GM18861 (cell line): ENCODE results near the gene ZBTB42.
A peak's percentile ranks its signal among the peaks of the same experiment; 100 is the strongest.

Experiments used
- ATAC-seq: cut with Tn5 transposase; IDR thresholded peaks from one replicate; pipeline ENCODE4 v1.9.1; 2021; ENCODE audit not compliant: unreplicated experiment

The ZBTB42 gene

DNA sequence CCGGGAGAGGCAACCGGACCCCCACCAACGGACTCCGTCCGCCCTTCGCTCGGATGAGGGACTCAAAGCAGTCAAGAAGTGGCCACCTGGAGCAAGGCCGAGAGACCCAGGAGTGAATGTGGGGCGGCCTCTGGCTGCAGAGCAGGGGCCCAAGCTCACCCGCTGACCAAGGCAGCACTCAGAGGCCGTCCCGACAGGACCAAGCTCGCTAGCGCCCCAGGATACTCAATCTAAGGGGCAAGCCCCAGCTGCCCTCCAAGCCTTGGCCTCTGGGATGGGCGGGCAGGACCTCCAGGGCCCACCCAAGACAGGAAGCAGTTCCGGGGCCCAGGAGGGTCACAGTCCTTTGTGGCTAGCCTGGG is 6.3 kb upstream of the ZBTB42 start:
- ATAC-seq = no peak

DNA sequence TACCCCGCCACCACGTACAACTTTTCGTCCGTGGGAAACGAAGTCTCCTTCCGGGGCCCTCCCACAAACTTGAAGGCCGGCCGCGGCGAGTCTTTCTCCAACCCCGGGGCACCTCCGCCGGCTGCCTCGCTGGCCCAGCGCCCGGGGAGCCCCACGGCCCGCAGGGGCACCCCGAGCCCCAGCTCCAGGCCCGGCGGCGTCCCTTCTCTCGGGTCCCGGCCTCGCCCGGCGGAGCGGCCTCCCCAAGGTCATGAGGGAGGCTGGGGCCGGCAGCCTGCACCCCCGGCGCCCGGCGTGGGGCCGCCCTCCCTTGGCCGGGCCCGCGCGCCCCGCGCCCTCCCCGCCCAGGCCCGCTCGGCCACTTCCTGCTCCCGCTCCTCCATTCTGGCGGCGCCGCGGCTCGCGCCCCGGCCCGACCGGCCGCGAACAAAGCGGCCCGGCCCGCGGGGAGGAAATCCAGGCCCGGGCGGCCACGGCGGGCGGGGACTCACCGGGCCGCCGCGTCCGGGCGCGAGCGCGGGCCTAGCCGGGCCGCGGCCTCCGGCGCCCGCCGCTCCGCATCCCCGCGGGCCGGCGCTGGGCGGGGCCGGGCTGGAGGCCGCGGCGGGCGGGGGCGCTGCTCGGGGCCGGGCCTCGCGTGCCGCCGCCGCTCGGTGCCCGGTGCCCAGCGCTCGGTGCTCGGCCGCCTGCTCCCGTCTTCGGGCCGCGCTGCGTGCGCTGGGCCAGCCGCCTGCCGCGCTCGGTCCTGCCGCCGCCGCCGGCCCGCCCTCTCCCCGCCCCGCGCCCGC is 5.7 kb upstream of the ZBTB42 start, which contains the start of gene AKT1:
Gene AKT1 (minus strand): TSS at position 756 of the 788 bp plus-strand sequence. CDS start 3,105 bp downstream, outside the sequence.
- no peak for ATAC-seq

DNA sequence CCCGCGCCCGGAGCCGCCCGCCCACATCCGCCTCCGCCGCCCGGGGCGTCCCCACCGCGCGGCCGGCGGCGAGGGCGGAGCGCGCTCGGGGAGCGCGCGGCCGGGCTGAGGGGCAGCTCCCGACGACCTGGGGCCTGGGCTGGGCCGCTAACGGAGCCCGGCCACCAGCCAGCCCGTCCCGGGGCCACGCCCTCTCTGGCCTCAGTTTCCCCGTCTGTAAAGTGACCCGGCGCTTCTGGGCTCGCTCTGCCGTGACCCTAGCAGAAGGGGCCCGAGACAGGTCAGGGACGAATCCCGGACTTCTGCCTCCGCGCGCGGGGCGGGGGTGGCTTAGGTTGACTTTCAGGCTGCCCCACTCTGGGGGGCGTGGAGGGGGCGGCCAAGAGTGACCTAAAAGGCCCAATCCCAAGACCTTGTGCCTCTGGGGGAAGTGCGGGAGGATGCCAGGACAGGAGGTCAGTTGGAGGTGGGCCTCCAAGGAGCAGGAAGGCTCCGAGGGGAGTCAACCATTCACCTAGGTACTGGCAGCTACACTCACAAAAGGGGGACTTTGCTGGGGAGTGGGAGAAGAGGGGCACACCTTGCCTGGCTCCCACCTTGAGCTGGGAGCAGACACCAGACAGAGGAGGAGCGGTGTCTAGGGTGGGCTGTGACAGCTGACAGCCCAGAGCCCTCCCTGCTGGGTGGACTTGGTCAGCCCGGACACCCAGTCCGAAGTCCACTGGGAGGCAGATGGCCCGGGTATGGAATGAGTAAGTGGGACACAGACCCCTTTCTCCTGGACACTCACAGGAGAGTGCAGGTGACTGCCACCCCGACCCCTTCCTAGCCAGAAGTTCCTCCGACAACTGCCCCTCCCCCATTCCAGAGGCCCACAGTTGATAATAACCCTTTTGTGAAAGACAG is 4.9 kb upstream of the ZBTB42 start:
- ATAC-seq = no peak

DNA sequence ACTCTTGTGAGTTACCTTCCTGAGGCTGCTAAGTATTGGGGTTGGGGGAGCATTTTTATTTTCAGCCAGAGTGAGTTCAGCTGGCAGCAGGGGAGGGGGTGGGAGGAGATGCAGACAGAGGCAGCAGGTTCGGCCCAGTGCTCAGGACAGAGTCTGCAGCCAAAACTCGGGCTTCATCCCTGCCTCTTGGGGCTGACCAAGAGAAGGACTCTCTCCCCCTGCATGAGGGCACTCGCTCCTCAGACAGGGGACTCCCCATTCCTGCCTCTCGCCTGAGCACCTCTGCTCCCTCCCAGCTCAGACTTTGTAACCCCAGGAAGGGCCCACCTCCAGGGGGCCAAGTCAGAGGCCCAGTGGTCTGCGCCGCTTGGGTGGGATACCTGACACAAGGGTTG is 4.2 kb upstream of the ZBTB42 start:
- no peak for ATAC-seq

DNA sequence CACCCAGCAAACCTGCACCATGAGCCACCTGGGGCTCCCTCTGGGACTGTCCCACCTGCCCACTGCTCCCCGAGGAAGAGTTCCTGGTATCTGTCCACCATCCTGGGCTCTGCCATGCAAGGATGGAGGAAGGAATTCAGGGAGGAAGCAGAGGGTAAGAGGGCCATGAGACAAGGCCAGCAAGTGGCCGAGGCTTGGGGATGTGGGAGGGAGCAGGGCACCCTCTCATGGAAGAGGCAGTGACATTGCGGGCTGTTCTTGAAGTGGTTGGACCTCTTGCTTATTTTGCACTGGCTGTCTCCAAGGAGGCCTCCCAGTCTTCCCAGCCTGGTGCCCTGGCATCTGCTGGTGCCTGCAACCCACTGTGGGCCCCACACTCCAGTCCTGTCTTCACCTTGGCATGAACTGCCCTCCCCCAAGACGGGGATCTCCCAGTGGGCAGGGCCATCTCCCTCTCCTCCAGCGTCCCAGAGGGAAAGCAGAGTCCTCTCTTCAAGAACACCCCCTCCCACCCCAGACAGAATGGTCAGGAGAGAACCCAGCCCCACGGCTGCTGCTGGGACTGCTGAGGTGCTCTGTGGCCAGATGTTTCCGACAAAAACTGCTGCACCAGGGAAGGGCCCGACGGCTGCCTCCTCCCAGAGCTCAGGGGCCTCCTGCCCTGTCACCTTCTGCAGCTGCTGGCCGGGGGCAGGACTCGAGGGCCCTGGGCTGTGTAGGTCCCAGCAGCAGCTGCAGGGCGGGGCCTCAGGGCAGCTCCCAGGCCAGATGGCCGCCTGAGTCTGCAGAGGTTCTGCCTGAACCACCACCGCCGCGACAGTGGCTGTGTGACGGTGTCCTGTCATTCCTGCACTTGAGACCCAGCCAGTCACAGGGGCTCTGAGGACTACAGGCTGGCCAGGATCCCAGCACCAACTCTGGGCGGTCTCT is 3.5 kb upstream of the ZBTB42 start:
- ATAC-seq = no peak

DNA sequence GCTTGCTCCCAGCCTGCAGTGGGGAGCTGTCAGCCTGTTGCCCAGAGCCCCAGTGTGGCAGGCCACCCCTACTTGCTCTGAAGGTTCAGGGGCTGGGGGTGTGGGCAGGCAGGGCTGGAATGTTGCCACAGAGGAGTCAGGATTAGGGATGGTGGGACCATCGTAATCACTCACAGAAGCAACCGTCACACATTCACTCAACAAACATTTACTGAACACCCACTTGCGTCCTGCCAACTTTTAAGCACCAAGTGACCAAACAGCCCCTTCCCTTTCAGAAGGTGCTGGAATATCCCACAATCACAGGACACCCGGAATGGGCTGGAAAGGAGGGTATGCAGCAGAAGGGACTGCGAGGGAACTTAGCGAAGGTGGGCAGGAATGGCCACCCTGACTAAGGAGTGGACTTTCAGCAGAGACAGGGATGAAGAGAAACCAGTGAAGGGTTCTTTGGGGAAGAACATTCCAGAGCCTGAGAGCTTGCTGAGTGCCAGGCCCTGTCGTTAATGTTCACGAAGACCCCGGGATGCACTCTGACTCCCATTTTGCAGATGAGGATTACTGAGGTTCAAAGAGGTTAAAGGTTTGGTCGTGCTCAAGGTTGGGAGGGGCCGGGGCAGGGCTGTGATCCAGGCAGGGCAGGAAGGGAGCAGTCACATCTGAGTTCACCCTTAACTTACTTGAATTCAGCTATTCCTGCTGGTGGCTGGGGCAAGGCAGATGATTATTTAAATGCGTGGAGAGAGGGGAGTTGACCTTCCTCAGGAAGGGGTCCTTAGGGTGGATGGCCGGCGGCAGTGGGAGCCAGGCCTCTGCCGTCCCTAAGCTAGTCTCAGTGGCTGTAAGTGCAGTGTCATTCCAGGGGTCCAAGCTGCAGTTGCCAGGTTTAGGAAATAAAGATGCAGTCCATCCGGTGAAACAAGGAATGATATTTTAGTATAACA is 2.3 kb upstream of the ZBTB42 start:
- ATAC-seq = no peak

DNA sequence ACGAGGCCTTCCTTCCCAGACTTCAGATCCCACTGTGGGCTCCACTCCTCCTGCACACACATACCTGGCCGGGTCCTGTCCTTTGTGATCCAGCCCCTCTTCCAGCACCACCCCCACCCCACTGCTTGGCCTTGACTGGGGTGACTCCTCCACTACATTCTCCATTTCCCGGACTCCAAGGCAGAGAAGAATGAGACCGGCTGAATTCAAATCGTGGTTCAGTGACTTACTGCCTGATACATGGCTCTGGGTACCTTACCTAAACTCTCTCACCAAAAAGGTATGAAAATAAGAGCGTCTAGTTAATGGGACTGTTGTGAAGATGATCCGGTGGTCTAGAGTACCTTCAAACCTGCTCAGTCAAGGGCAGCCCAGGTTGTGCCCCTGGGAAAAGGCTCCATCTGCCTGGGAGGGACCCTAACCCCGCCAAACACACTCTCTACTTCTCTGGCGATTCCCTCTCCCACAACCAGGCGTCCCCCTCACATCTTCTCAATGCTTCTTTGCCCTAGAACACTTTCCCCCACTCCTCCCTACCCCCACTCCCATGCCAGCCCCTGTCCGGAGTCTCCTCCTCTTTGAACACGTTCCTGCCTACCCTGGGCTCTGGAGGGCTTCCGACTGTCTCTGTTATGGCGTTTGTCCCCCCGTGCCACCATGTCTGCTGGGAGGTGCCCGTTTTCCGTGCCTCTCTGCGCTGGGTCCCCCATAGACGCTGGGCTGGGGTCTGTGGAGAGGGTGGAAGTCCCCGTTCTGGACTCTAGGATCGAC is 1.5 kb upstream of the ZBTB42 start:
- ATAC-seq = no peak

DNA sequence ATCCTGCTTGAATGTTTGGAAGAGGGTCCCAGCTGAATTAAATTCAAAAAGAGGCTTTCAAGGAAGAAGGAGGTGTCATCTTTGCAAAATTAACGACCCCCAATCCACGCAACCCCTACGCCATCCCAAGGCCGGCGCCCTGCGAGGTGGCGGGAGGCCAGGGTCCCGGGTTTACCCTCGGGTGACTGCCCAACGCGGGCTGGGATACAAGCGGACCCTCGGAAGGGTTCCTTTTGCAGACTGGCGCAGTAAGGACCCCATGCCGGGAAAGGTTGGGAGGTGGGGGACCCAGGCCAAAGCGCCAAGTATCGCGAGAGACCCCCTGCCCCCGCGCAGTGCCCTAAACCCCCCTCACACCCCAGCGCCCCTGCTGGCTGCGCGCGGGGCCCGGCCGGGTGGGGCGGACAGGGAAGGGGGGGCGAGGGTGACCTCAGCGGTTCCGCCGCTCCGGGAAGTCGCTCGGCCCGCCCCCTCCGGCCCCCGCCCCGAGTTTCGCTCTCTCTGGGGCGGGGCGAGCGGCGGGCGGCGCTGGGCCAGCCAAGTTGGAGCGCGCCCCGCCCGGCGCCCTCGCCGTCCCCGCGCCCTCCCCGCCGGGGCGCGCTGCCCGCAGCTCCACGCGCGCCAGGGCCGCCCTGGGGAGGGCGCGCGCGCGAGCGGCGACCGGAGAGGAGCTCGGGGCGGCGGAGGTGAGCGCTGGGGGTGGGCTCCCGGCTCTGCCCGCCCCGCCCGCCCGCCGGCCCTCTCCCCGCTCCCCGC is 708 bp upstream of the ZBTB42 start:
- peak; percentile 25 for ATAC-seq

DNA sequence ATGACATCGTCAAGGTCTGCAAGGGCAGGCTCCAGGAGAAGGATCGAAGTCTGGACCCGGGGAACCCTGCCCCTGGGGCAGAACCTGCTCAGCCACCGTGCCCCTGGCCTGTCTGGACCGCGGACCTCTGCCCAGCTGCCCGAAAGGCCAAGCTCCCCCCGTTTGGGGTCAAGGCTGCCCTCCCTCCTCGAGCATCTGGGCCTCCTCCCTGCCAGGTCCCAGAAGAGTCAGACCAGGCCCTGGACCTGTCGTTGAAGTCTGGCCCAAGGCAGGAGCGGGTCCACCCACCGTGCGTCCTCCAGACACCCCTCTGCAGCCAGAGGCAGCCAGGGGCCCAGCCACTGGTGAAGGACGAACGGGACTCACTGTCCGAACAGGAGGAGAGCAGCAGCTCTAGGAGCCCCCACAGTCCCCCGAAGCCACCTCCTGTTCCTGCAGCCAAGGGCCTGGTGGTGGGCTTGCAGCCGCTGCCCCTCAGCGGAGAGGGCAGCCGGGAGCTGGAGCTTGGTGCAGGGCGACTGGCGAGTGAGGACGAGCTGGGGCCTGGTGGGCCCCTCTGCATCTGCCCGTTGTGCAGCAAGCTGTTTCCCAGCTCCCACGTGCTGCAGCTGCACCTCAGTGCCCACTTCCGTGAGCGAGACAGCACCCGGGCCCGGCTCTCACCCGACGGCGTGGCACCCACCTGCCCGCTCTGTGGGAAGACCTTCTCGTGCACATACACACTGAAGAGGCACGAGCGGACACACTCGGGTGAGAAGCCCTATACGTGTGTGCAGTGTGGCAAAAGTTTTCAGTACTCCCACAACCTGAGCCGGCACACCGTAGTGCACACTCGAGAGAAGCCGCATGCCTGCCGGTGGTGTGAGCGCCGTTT is 856 bp downstream of the ZBTB42 start:
- no peak for ATAC-seq

DNA sequence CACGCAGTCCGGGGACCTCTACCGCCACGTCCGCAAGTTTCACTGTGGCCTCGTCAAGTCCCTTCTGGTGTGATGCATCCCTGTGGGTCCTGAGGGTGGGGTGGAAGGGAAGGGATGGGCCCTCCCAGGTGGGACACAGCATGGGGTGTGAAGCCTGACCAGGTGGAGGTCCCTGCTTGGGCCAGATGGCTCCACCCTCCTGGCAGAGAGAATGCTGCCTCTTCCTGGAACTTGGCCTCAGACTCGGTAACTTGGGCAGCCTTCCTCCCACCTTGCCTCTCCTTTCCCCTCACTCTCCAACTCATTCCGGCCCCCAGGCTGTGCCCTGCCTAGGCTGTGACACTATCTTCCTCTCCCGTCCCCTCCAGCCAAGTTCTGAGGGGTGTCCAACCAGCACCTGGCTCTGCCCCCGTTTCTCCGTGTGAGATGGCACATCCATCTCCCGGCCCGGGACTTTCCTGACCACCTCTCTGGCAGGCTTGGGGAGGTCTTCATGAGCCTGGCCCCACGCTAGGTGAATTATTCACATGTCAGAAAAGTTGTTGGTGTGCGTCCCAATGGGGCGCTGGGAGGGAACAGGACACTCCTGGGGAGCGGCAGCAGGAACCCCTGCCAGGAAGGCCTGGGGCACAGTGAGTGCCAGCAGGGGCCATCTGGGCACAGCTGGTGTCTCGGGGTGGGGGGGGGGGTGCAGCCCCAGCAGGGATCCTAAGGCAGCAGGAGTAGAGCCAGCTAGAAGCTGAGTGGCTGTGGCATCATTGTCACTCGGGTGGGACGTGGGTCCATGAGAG is 1.7 kb downstream of the ZBTB42 start:
- ATAC-seq = no peak

DNA sequence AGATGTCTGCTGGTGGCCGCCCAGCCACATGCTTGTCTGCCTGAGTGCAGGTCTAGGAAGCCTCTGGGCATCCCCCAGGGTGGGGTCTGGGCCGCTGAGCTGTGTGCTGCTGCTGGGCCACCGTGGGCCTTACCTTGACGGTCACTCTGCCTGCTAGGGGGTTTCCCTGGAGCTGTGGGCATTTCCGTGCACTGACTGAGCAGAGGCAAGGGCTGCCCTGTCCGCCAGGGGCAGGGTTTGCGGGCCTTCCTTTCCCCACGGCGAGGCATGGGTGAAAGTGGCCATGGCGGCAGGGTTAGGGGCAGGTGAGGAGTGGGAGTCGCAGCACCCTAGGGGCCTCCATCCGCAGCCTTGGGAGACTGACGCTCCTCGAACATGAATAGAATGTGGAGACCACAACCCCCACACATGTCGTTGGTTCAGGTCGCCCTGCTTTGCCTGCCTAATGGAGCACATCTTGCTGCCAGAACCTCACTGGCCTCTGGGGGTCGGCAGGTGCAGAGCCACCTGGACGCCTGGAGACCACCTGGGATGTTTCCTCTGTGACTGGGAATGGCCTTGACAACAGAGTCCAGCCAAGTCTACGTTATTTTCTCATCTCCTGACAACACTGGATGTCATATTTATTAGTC is 2.5 kb downstream of the ZBTB42 start:
- ATAC-seq = no peak

DNA sequence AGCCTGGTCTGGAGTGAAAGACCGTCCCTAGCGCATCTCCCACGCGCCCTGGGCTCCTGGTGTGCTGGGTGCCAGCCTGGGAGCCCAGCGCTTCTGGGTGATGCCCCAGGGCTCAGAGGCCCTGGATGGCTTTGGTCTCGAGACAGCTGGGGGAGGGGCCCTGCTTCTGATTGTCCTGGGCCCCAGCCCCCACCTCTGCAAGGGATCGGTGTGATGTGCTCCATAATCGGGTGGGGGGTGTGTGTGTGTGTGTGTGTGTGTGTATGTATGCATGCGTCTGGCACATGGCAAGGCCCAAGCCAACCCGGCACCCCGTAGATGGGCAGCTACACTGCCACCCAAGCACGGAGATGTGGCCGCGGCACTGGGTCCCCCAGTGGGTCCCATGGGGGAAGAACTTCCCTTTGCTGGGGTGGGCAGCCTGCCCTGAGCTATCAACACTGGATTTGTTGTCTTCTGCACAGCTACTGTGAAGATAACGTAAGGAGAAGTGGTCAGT is 3.1 kb downstream of the ZBTB42 start:
- no peak for ATAC-seq

DNA sequence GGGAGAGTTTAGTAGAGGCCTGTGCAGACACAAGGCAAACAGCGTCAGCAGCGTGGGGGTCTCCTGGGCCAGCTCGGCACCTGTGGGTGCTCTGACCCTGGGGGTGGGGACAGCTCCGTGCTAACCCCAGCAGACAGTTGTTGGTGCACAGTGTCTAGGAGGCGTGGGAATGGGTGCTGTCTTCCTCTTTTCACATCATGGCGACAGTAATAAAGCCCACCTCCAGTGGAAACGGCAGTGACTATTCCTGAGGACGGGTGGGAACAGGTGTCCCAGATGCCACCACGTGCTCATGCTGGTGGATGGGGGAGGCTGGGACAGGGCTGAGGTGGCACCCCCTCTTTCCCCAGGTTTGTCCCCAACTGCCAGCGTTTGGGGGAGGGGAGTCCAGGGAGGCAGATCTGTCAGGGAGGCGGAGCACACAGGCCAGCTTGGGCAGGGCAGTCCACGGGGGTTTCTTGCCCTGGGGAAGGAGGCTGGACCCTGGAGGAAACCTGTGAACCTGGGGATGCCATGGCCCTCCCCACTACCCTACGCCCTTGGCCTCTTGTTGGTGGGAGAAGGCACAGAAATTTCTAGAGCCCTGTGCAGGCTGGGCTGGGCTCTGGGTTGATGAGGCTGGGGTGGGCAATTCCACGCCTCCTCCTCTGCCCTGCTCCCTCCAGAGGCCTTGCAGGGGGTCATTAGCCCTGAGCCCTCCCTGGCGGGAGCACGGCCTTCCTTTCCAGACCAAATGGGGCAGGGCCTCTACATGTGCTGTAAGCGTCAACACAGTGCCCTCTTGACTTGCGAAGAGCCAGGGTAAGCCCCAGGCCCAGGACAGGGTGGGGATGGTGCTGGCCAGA is 3.8 kb downstream of the ZBTB42 start:
- no peak for ATAC-seq

DNA sequence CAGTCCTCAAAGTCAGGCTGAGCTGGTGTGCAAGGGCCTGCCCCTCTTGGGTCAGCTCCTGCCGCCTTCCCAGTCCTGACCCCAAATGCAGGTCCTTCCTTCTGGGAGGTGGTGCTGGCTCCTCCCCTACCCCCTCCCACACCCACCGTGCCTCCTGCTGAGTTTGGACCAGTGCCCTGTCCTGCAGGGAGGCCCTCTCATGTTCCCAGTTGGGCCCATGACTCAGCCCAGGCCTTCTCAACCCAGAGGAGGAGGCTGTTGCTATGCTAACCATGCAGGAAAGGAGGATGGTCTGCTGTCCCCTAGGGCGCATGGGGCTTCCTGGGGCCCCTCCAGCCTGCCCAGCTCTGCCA is 4.4 kb downstream of the ZBTB42 start:
- ATAC-seq = no peak

DNA sequence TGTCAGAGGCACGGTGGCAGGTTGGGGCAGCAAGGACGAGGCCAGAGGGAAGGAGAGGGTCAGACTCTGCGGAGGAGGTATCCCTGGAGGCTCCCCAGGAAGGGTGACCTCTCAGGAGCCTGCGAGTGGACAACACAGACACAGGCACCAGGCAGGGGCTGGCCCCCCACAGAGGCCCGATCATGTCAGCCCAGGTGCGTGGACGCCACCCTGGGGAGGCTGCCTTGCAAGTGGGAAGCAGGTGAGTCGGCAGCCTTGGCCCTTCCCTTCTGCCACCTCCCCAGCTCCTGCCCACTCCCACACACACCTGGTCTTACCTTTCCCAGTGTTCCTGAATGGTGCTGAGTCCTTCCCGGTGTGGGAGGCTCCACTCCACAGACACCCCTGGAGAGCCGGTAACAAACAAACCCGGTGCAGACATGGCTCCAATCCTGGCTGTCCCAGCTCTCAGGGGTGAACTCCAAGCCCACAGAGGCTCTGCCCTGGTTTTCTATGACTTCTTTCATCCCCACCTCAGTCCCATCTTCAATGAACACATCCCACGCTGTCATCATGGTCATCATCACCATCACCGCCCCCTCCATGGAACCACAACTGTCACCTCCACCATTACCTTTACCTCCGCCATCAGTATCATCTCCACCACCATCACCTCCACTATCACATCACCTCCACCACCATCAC is 5.2 kb downstream of the ZBTB42 start:
- ATAC-seq = no peak
